ENCODE results near the gene TTC33.

TTC33 gene

DNA sequence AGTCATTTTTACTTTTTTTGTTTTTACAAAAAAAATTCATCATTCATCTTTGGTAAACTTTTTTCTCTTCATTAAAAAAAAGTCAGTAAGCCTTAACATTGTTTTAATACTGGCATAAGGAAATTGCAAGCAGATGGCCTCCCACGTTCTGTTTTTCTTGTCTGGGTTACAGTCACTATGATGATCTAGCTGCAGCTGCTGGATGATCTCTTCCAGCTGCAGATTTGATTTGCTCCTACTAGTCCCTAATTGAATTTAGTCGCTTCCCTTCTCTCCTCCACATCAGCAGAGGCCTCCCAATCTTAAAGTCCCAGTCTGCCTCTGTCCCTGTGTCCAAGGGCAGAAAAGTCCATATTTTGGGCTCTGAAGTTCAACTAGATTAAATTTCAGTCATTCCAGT is 182.8 kb downstream of the TTC33 start:
- H3K27me3 ChIP-seq (ENCODE audit: insufficient read depth, low read length, poor library complexity, severe bottlenecking) = no peaks in the 10 kb centered on the region
- no peaks in the 10 kb centered on the region for H3K36me3 ChIP-seq (ENCODE audit: insufficient read depth, low read length)
- H3K4me3 ChIP-seq (ENCODE audit: low read length, poor library complexity, severe bottlenecking) = no peak overlapping the region
- H3K79me2 ChIP-seq (ENCODE audit: insufficient read depth, low read length) = no peaks in the 10 kb centered on the region
- no peak overlapping the region for H3K4me2 ChIP-seq (ENCODE audit: low read depth, low read length, poor library complexity, severe bottlenecking)
- H3F3A ChIP-seq (ENCODE audit: low read depth) = no peaks in the 10 kb centered on the region
- no peaks in the 10 kb centered on the region for H3K9me2 ChIP-seq (replicated peaks; ENCODE audit: low read depth, low read length)
- no peak overlapping the region for H3K9ac ChIP-seq (ENCODE audit: low read depth, low read length, poor library complexity, severe bottlenecking)
- no peak for TF ChIP-seq EZH2phosphoT487 (IDR thresholded peaks at IDR 0.05; ENCODE audit: borderline replicate concordance)
- TF ChIP-seq, protein P1, sequence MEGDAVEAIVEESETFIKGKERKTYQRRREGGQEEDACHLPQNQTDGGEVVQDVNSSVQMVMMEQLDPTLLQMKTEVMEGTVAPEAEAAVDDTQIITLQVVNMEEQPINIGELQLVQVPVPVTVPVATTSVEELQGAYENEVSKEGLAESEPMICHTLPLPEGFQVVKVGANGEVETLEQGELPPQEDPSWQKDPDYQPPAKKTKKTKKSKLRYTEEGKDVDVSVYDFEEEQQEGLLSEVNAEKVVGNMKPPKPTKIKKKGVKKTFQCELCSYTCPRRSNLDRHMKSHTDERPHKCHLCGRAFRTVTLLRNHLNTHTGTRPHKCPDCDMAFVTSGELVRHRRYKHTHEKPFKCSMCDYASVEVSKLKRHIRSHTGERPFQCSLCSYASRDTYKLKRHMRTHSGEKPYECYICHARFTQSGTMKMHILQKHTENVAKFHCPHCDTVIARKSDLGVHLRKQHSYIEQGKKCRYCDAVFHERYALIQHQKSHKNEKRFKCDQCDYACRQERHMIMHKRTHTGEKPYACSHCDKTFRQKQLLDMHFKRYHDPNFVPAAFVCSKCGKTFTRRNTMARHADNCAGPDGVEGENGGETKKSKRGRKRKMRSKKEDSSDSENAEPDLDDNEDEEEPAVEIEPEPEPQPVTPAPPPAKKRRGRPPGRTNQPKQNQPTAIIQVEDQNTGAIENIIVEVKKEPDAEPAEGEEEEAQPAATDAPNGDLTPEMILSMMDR (conservative IDR thresholded peaks at IDR 0.05; ENCODE audit: low read length) = no peak
- no peaks in the 10 kb centered on the region for H3K9me3 ChIP-seq (ENCODE audit: insufficient read depth, low read depth, low read length)
- no peak overlapping the region for H2AFZ ChIP-seq (ENCODE audit: low read length)
- no peaks in the 10 kb centered on the region for H4K20me1 ChIP-seq (ENCODE audit: insufficient read depth, low read length, poor library complexity, severe bottlenecking)
- peaks cover 12% of the 10 kb centered on the region for H3K4me1 ChIP-seq (ENCODE audit: insufficient read depth, low read length, poor library complexity, severe bottlenecking)

DNA sequence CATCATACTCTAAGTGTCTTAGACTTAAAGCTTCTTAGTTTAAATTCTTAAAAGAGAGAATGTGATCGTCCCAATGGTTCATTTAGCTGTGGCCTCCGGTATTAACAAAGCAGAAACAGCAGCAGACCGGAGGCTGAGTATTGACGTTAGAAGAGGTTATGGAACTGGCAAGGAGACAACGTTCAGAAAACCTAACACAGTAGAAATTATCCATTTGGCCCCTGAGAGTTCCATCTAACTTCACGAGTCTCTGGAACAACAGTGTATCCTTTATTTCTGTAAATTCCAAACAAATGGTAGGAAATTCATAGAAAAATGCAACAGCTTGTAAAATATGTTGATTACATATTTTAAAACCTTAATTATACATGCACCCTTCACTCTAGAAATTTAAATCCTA is 183.4 kb downstream of the TTC33 start:
- Histone ChIP-seq H3K4me2 (ENCODE audit: low read depth, low read length, poor library complexity, severe bottlenecking) (no peak overlapping the region), H3K27me3 (ENCODE audit: insufficient read depth, low read length, poor library complexity, severe bottlenecking) (no peaks in the 10 kb centered on the region), H3K4me1 (ENCODE audit: insufficient read depth, low read length, poor library complexity, severe bottlenecking) (peaks cover 11% of the 10 kb centered on the region), H3K36me3 (ENCODE audit: insufficient read depth, low read length) (no peaks in the 10 kb centered on the region), H3K79me2 (ENCODE audit: insufficient read depth, low read length) (no peaks in the 10 kb centered on the region), H3K4me3 (ENCODE audit: low read length, poor library complexity, severe bottlenecking) (no peak overlapping the region), H3F3A (ENCODE audit: low read depth) (no peaks in the 10 kb centered on the region), H3K9me3 (ENCODE audit: insufficient read depth, low read depth, low read length) (no peaks in the 10 kb centered on the region), H3K9me2 (replicated peaks; ENCODE audit: low read depth, low read length) (no peaks in the 10 kb centered on the region), H4K20me1 (ENCODE audit: insufficient read depth, low read length, poor library complexity, severe bottlenecking) (no peaks in the 10 kb centered on the region), H3K9ac (ENCODE audit: low read depth, low read length, poor library complexity, severe bottlenecking) (no peak overlapping the region), H2AFZ (ENCODE audit: low read length) (no peak overlapping the region)
- TF ChIP-seq, protein P1 (conservative IDR thresholded peaks at IDR 0.05; ENCODE audit: low read length) = no peak
- no peak for TF ChIP-seq EZH2phosphoT487 (IDR thresholded peaks at IDR 0.05; ENCODE audit: borderline replicate concordance)

DNA sequence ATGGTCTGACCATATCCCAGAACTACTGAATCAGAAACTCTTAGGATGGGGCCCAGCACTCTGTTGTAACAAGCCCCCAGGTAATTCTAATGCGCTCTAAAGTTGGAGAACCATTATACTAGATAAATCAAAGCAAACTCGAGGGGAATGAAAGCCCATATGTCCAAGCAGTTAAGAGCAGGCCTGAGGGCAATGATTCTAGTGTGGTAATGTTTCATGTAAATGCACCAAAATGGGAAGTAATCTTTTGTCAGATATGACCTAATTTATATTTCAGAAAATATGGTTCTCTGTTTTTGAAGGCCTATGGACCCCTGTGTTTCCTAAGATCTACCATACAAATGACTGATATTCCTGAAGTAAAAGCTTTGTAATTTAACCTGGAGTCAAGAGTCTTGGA is 184.0 kb downstream of the TTC33 start:
- Histone ChIP-seq H3K4me2 (ENCODE audit: low read depth, low read length, poor library complexity, severe bottlenecking) (no peak overlapping the region), H3K9me3 (ENCODE audit: insufficient read depth, low read depth, low read length) (no peaks in the 10 kb centered on the region), H3K79me2 (ENCODE audit: insufficient read depth, low read length) (no peaks in the 10 kb centered on the region), H3F3A (ENCODE audit: low read depth) (no peaks in the 10 kb centered on the region), H3K4me3 (ENCODE audit: low read length, poor library complexity, severe bottlenecking) (no peak overlapping the region), H4K20me1 (ENCODE audit: insufficient read depth, low read length, poor library complexity, severe bottlenecking) (no peaks in the 10 kb centered on the region), H3K4me1 (ENCODE audit: insufficient read depth, low read length, poor library complexity, severe bottlenecking) (peaks cover 11% of the 10 kb centered on the region), H3K36me3 (ENCODE audit: insufficient read depth, low read length) (no peaks in the 10 kb centered on the region), H3K27me3 (ENCODE audit: insufficient read depth, low read length, poor library complexity, severe bottlenecking) (no peaks in the 10 kb centered on the region), H3K9ac (ENCODE audit: low read depth, low read length, poor library complexity, severe bottlenecking) (no peak overlapping the region), H2AFZ (ENCODE audit: low read length) (no peak overlapping the region), H3K9me2 (replicated peaks; ENCODE audit: low read depth, low read length) (no peaks in the 10 kb centered on the region)
- TF ChIP-seq EZH2phosphoT487 (IDR thresholded peaks at IDR 0.05; ENCODE audit: borderline replicate concordance) = no peak
- TF ChIP-seq, protein P1 (conservative IDR thresholded peaks at IDR 0.05; ENCODE audit: low read length) = no peak
